DMS153 treated with DMSO at 0.1 percent for 48 hours (cell line): ENCODE data around the gene LRMDA.

Experiments used
- DNase-seq: peaks from one replicate; lab custom pipeline; 2025; ENCODE audit not compliant: unreplicated experiment; lab: John Stamatoyannopoulos, UW

Gene LRMDA

GRCh38 chr10:75632805-75633462 lies 201.5 kb downstream of the LRMDA start:
- DNase-seq: no peak

- no peak for DNase-seq
Measured at GRCh38 chr10:75633568-75633967, 202.1 kb downstream of the LRMDA start.

DNA sequence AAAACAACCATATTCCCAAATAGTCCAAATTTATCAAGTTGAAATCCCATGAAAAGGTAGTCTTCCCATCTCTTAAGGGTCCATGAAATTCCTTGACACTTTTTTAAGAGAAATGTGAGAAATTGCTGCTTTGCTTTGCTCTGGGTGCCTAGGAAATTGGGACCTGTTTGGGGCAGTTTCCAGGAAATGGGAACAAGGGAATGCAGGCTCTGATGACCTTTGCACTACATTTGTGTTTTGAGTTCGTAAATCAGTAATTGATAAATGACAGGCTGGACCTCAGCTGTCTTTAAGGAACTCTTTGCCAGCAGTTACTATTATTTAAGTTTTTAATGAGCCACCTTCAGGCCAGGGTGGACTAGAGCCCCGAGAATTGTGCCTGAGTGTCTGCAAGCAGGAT lies 203.5 kb downstream of the LRMDA start:
- DNase-seq: no peak

- no peak for DNase-seq
Measured at GRCh38 chr10:75638752-75639151, 207.3 kb downstream of the LRMDA start.

DNA sequence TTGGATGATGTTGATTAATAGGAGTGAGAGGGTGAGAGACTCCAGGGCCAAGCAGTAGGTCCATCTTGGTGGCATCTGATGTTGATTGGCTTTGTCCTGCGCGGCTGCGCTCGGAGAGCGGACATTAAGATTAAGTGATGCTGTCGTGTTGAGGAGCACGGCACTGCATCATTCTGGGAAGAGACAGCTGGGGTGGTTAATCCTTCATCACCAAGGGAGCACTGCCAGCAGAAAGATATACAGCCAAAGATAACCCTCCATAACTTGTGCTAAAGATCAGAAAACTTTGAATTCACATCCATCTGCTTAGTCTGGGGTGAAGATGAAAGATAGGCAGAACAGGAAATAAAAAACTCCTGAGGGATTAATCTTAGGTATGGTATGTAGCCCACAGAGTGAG lies 208.3 kb downstream of the LRMDA start:
- no peak for DNase-seq

- DNase-seq: no peak
Measured at GRCh38 chr10:75640381-75640780, 209.0 kb downstream of the LRMDA start.

- no peak for DNase-seq
Measured at GRCh38 chr10:75640803-75641202, 209.4 kb downstream of the LRMDA start.

DNA sequence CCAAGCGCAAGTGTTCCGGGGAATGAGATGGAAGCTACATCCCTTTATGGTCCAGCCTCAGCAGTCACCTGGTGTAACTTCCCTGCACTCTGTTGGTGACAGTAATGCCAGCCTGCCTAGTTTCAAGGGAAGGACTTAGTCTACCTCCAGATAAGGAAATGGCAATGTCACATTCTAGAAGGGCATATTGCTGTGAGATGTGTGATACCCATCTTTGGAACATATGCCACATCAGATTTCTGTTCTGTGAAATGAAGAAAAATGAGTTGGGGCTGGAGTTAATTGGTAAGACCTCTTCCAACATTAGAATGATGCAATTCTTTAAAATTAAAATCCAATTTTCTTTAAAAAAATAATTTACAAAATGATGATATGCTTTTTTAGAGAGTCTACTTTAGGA lies 212.0 kb downstream of the LRMDA start:
- no peak for DNase-seq

DNA sequence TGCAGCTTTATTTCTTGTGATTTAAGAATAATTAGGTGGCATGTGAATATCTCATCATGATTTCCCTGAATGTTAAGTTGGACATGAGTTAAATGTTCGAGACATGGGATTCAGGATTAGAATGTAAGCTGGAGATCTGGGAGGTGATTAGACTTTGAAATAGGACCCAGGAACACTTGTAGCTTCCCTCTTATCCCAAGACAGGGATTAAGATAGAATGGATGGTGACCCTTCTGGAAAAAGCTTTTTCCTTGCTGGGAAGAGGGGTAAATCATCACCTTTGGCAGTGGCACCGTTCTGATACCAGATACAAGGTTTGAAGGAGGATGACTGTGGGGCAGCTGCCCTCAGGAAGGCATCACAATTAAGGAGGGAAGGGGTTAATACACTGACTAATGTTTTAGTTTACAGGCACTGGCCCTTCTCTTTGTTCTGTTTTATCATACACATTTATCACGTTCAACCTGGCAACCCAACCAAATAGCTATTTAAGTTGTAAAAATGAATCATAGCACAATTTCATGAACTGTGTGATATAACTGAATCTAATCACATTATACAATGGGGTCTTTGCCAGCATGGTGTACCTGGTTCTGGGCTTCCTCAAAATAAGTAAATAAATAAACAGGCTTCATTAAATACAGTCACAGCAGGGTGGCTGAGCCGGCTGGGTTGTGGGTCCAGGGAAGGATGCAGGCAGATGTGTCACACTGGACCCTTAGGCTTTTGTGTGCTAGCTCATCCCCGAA lies 212.7 kb downstream of the LRMDA start:
- no peak for DNase-seq

GRCh38 chr10:75645704-75646103 lies 214.3 kb downstream of the LRMDA start:
- no peak for DNase-seq

GRCh38 chr10:75646218-75646915 lies 214.9 kb downstream of the LRMDA start:
- no peak for DNase-seq

DNA sequence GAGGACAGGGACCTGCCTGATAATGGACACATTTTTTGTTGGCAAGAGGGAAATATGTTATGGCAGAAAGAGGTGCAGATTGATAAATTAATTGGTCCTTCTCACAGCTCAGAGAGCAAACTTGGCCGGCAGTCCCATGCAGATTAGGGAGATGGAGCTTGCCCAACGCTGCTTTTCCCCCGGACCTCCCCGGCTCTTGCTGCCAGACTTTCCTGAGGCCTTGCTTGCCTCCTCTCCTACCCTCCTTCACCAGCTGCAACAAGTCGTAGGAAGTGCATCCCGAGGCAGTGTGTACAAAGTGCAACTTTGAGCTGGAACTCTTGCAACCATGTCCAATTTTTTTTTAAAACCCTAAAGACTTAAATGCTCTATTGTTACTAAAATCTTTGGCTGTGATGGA lies 215.5 kb downstream of the LRMDA start:
- DNase-seq: no peak

DNA sequence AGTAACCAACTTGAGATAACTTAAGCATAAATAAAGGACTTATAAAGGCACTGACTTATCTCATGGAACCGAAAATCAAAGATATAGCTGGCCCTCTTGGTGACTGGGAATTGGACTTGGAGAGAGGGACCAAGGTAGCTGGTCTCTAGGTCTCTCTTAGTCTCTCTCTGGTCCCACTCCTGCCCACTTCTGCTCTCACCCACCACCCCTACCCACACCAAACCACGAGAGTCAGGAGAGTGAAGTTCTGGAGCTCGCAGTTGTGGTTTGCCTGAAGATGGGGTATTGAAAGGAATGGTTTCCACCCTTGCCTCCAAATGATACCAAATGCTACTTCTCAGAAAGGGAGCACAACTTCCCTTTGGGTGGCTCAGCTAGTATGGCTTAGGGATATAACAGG lies 216.3 kb downstream of the LRMDA start:
- DNase-seq: no peak

GRCh38 chr10:75648351-75648750 lies 216.9 kb downstream of the LRMDA start:
- no peak for DNase-seq

DNA sequence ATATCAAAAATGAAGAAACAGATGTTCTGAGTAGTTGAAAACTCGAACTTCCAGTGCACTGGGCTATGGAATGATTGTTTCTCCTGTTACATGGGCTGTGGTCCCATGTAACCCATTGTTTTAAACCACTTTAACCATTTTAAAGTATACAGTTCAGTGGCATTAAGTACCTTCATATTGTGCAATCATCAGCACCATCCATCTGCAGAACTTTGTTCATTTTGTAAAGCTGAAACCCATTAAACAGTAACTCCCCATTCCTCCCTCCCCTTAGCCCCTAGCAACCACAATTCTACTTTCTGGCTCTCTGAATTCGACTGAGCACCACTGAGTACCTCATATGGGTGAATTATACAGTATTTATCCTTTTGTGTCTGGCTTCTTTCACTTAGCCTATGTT lies 217.4 kb downstream of the LRMDA start:
- DNase-seq: no peak

DNA sequence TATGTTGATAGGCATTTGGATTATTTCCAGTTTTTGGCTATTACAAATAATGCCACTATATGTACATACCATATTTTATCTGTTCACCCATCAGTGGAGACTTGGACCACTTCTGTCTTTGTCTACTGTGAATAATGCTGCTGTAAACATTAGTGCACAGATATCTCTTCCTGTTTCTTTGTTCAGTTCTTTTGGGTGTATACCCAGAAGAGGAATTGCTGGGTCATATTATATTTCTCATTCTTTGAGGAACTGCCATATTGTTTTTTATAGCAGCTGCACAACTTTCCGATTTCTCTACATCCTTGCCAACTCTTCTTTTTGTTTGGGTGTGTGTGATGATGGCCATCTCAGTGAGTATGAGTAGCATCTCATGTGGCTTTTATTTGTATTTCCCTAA lies 218.0 kb downstream of the LRMDA start:
- peak; percentile 7 for DNase-seq

DNA sequence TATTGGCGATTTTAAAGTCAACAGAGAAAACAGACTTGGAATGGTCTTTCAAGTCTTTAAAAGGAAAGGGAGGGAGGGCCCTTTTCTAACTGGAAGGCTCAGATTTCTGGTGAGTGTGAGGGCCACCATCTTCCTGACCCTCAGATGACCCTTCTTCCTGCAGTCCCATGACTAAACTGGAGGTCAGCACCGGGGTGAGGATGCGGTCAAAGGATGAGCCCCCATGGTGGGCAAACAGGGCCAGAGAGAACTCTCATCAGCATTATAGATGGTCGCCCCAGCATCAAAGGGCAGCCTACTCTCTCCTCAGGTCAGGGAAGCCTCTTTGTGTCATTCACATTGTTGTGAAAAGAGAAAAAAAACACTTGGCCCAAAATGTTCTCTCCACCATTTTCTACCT lies 219.2 kb downstream of the LRMDA start:
- DNase-seq: no peak

GRCh38 chr10:75651417-75651816 lies 220.0 kb downstream of the LRMDA start:
- no peak for DNase-seq

DNA sequence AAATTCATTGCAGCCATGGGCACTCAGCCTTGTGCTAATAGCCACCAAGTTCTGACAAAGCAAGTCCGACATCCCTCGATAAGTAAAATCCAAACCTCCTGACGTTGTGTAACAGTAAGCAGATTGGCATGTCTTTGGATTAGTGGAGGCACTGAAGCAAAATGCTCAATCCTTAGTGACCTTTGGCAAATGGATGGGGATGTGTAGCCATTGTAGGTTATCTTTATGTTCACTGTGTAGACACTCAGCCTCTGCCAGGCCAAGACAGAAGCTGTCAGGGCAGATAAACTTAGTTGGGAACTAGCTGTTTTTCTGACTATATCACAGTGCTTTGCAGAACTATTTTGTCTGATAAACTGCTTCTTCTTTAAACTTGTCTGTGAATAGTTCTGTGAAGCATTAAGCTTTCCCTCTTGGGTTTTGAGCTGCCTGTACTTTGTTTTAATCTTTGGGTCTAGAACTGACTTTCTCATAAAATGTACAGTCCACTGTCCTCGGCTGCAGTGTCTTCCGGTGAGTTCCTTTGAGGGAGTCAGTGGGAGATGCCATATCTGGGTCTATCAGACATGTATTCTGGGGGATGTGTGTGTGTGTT lies 220.8 kb downstream of the LRMDA start:
- no peak for DNase-seq

- DNase-seq: no peak
Measured at GRCh38 chr10:75653761-75654160, 222.3 kb downstream of the LRMDA start.

GRCh38 chr10:75654171-75654771 lies 222.8 kb downstream of the LRMDA start:
- no peak for DNase-seq
